ENCODE measurements around the gene SIX6.

DNA sequence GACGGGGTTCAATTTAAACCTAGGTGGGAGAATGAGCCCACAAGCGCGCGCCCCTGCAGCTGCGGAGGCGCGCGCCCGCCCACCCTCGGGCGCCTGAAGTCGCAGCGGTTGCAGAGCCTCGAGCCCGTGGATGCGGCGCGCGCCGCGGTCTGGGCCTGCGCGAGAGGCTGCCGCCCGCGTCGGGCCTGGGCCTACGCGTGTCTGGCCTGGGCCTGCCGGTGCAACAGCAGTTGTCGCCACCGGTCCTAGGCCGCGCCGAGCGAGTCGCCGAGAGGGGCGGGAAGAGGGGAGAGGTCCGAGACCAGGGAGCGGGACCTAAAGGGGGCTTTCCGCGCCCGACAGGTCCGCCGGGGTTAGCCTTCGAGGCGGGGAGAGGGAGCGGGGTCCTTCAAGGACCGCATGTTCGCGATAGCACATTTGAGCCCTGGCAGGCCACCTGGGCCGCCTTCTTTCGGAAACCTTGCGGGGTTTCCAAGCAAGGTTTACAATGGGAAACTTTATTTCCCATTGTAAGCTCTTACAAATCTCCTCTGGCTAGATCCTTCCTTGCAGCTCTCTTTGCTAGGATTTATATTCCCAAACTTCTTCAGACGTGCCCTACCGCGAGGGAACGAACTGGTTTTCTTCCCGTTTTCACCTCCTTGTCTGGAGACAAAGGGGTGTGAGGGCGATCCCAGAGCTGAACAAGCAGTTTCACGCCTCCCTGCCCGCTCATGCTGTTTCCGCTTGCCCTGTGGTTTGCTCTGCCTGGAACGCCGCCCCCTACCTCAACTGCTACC is 6.8 kb downstream of the SIX6 start:
- TF ChIP-seq POLR2AphosphoS5 (IDR thresholded peaks at IDR 0.05; ENCODE audit: low read depth, low read length), result no peak
- no peak for TF ChIP-seq POLR2A (IDR thresholded peaks at IDR 0.05; ENCODE audit: low read depth, low read length)
- TF ChIP-seq TAF1 (IDR thresholded peaks at IDR 0.05; ENCODE audit: low read depth, low read length), result no peak
- no peak for TF ChIP-seq PAX5 (IDR thresholded peaks at IDR 0.05; ENCODE audit: insufficient read depth, low read length, severe bottlenecking)

All from GM12891 (cell line).